GM23338 (cell line): Measurements from ENCODE around the gene HACD1. TPM values are rescaled to one million over a fixed set of nuclear protein-coding genes. Genes with fewer than 3 reads are reported as not detected.

Source experiments
- ATAC-seq: fragments of 200-7000 bp; cut with Tn5 transposase; 3 replicates; pipeline ENCODE4 v1.9.1; 2020
- DNase-seq: peaks from one replicate; pipeline ENCODE4 v3.0.0-alpha.2; 2015; ENCODE audit warnings: low spot score
- H2AFZ ChIP-seq: fragments of 200-600 bp; sonication (generic); 2 replicates; pipeline ENCODE4 v1.8.0; 2016; ENCODE audit warnings: antibody characterized with exemption, mild to moderate bottlenecking, moderate library complexity
- H3F3A ChIP-seq: fragments of 200-600 bp; sonication (generic); replicated peaks from 2 replicates; pipeline ENCODE4 v1.8.0; 2017; ENCODE audit warnings: antibody characterized with exemption, mixed run types, low read depth
- H3K27ac ChIP-seq: fragments of 200-600 bp; sonication (generic); 2 replicates; pipeline ENCODE4 v1.6.1; 2016; ENCODE audit warnings: low read depth
- H3K27me3 ChIP-seq: fragments of 200-600 bp; sonication (generic); 2 replicates; pipeline ENCODE4 v1.8.0; 2016; ENCODE audit warnings: mild to moderate bottlenecking, mixed run types, moderate library complexity; ENCODE audit not compliant: insufficient read depth
- H3K36me3 ChIP-seq: fragments of 200-600 bp; sonication (generic); 2 replicates; pipeline ENCODE4 v1.8.0; 2016; ENCODE audit warnings: mild to moderate bottlenecking; ENCODE audit not compliant: insufficient read depth
- H3K4me1 ChIP-seq: fragments of 200-600 bp; sonication (generic); 2 replicates; pipeline ENCODE4 v1.8.0; 2016; ENCODE audit warnings: mild to moderate bottlenecking, moderate library complexity; ENCODE audit not compliant: insufficient read depth
- H3K4me2 ChIP-seq: fragments of 200-600 bp; sonication (generic); 2 replicates; pipeline ENCODE4 v1.7.1; 2017; ENCODE audit warnings: mixed run types
- H3K4me3 ChIP-seq: fragments of 200-600 bp; sonication (generic); 2 replicates; pipeline ENCODE4 v1.6.1; 2016; ENCODE audit warnings: mixed run types
- H3K79me2 ChIP-seq: fragments of 200-600 bp; sonication (generic); replicated peaks from 2 replicates; pipeline ENCODE4 v1.8.0; 2017; ENCODE audit warnings: mild to moderate bottlenecking; ENCODE audit not compliant: insufficient read depth
- H3K9me2 ChIP-seq: fragments of 200-600 bp; sonication (generic); 2 replicates; pipeline ENCODE4 v1.8.0; 2017; ENCODE audit not compliant: insufficient read depth
- H4K20me1 ChIP-seq: fragments of 200-600 bp; sonication (generic); replicated peaks from 2 replicates; pipeline ENCODE4 v1.8.0; 2017; ENCODE audit warnings: mild to moderate bottlenecking; ENCODE audit not compliant: insufficient read depth
- H3K27ac Mint-ChIP-seq: 2 replicates; pipeline ENCODE4 v1.8.0; 2020; ENCODE audit warnings: inconsistent platforms, mild to moderate bottlenecking, moderate library complexity, mixed read lengths
- H3K27me3 Mint-ChIP-seq: 3 replicates; pipeline ENCODE4 v1.8.0; 2022; ENCODE audit warnings: low read depth, mild to moderate bottlenecking, moderate library complexity, mixed read lengths, inconsistent platforms; ENCODE audit not compliant: insufficient read depth, poor library complexity
- H3K36me3 Mint-ChIP-seq: 3 replicates; pipeline ENCODE4 v1.8.0; 2021; ENCODE audit warnings: low read depth, mild to moderate bottlenecking, inconsistent platforms, moderate library complexity, mixed read lengths
- H3K4me1 Mint-ChIP-seq: 3 replicates; pipeline ENCODE4 v1.8.0; 2020; ENCODE audit warnings: mild to moderate bottlenecking, inconsistent platforms, mixed read lengths
- H3K4me3 Mint-ChIP-seq: 3 replicates; pipeline ENCODE4 v1.8.0; 2021; ENCODE audit warnings: moderate library complexity, mild to moderate bottlenecking, inconsistent platforms, mixed read lengths
- H3K9me3 Mint-ChIP-seq: 3 replicates; pipeline ENCODE4 v1.8.0; 2020; ENCODE audit warnings: moderate library complexity, mild to moderate bottlenecking, inconsistent platforms, mixed read lengths
- CREB1 ChIP-seq: fragments of 250-450 bp; sonication (Bioruptor Pico); IDR thresholded peaks from 2 replicates; pipeline ENCODE4 v1.5.0; 2020; ENCODE audit warnings: low read depth, mild to moderate bottlenecking, moderate library complexity
- EZH2 ChIP-seq: fragments of 200-600 bp; sonication (generic); IDR thresholded peaks from one replicate; pipeline ENCODE4 v1.8.0; 2017; ENCODE audit warnings: antibody characterized with exemption, mild to moderate bottlenecking, low read depth; ENCODE audit not compliant: unreplicated experiment
- EZH2phosphoT487 ChIP-seq: fragments of 200-600 bp; sonication (generic); IDR thresholded peaks from one replicate; pipeline ENCODE4 v1.8.1; 2018; ENCODE audit warnings: antibody characterized with exemption; ENCODE audit not compliant: unreplicated experiment
- JUNB ChIP-seq: IDR thresholded peaks from one replicate; pipeline ENCODE4 v1.6.1; 2016; ENCODE audit warnings: antibody characterized with exemption; ENCODE audit not compliant: unreplicated experiment
- POLR2AphosphoS5 ChIP-seq: IDR thresholded peaks from 2 replicates; pipeline ENCODE4 v1.6.1; 2016; ENCODE audit warnings: antibody characterized with exemption, low read depth
- ZNF114 ChIP-seq: fragments of 250-450 bp; sonication (Bioruptor Pico); IDR thresholded peaks from 2 replicates; pipeline ENCODE4 v1.5.0; 2020; ENCODE audit warnings: mild to moderate bottlenecking, moderate library complexity
- polyA plus RNA-seq: library from polyadenylated mRNA; unstranded; fragments of >200 nt; fragmentation: Nextera tagmentation; extraction: Ambion mirVana; gene quantifications from 2 replicates; pipeline ENCODE4 v1.2.1, GENCODE V29; 2016
- total RNA-seq: library from RNA; depleted of rRNA; stranded (reverse); fragments of >200 nt; shearing (Covaris generic); gene quantifications from 2 replicates; pipeline ENCODE4 v1.2.3, GENCODE V29; 2014
- TF ChIP-seq, protein P1 (sequence below): IDR thresholded peaks from one replicate; pipeline ENCODE4 v1.6.1; 2018; ENCODE audit warnings: antibody characterized with exemption; ENCODE audit not compliant: unreplicated experiment
- TF ChIP-seq, protein P2 (sequence below): fragments of 250-450 bp; sonication (Bioruptor Pico); IDR thresholded peaks from 2 replicates; pipeline ENCODE4 v1.5.0; 2020; ENCODE audit warnings: mild to moderate bottlenecking, moderate library complexity

Gene HACD1
- total and polyA plus RNA-seq, 2 experiments from 2014 or later: 32.2 to 66.2 TPM

DNA sequence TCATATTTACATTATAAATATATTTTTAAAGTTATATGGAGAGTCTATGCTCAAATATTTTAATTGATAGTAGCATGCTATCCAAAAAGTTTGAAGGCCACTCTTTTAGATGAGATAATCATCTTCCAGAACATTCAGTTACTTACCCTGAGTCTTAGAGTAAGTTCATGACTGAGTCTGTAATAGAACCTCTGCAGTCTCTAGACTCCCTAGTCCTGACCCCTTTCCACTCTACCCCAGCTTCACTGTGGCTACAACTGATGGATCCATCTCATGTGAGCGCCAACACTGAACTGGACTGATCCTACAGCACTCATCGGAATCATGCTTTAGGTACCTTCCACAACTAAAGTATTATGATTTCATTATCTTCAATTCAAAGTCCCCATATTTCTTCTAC is 10.1 kb downstream of the HACD1 start:
- Histone ChIP-seq H3K36me3 (no peaks in the 10 kb centered on the region), H3K4me2 (no peak overlapping the region), H3K4me1 (peaks cover 3% of the 10 kb centered on the region; the same call in 1 of the 2 replicates), H3K27ac (no peak overlapping the region), H2AFZ (no peak overlapping the region), H4K20me1 (no peaks in the 10 kb centered on the region), H3F3A (no peaks in the 10 kb centered on the region), H3K9me2 (no peaks in the 10 kb centered on the region), H3K27me3 (no peaks in the 10 kb centered on the region), H3K79me2 (peaks cover 13% of the 10 kb centered on the region), H3K4me3 (no peak overlapping the region)
- no peak overlapping the region for H3K4me3 Mint-ChIP-seq
- no peaks in the 10 kb centered on the region; the same call in 2 of the 3 replicates for H3K4me1 Mint-ChIP-seq
- H3K36me3 Mint-ChIP-seq: no peaks in the 10 kb centered on the region
- no peak for DNase-seq
- H3K9me3 Mint-ChIP-seq: no peaks in the 10 kb centered on the region
- H3K27me3 Mint-ChIP-seq: peaks cover 4% of the 10 kb centered on the region
- no peak overlapping the region for H3K27ac Mint-ChIP-seq
- TF ChIP-seq CREB1 (no peak), EZH2phosphoT487 (no peak), ZNF114 (CRISPR knock-in tag) (no peak), EZH2 (no peak), POLR2AphosphoS5 (no peak), JUNB (no peak)
- TF ChIP-seq, protein P1, sequence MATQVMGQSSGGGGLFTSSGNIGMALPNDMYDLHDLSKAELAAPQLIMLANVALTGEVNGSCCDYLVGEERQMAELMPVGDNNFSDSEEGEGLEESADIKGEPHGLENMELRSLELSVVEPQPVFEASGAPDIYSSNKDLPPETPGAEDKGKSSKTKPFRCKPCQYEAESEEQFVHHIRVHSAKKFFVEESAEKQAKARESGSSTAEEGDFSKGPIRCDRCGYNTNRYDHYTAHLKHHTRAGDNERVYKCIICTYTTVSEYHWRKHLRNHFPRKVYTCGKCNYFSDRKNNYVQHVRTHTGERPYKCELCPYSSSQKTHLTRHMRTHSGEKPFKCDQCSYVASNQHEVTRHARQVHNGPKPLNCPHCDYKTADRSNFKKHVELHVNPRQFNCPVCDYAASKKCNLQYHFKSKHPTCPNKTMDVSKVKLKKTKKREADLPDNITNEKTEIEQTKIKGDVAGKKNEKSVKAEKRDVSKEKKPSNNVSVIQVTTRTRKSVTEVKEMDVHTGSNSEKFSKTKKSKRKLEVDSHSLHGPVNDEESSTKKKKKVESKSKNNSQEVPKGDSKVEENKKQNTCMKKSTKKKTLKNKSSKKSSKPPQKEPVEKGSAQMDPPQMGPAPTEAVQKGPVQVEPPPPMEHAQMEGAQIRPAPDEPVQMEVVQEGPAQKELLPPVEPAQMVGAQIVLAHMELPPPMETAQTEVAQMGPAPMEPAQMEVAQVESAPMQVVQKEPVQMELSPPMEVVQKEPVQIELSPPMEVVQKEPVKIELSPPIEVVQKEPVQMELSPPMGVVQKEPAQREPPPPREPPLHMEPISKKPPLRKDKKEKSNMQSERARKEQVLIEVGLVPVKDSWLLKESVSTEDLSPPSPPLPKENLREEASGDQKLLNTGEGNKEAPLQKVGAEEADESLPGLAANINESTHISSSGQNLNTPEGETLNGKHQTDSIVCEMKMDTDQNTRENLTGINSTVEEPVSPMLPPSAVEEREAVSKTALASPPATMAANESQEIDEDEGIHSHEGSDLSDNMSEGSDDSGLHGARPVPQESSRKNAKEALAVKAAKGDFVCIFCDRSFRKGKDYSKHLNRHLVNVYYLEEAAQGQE: no peak
- ATAC-seq: no peak

DNA sequence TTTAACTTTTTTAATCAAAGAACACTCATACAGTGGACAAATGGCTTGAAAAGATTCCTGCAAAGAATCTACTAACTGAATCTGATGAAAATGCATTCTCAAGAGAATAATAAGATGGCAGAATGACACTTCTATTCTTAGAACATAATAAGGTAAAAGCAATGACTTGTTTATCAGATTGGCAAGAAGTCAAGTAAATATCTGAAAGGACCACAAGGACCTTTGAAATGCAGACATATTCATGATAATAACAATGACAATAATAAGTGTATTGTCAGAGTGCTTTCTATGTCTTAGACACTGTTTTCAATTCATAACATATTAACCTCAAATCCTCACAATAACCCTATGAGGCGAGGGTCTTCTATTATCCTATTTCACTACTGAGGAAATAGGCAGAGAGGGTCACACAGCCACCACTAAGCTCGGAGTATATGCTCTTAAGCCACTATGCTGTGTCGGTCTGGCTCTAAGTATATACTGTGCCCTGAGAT is 10.6 kb downstream of the HACD1 start:
- H3F3A ChIP-seq: no peaks in the 10 kb centered on the region
- DNase-seq (no peak), ATAC-seq (no peak)
- no peak overlapping the region for H2AFZ ChIP-seq
- H3K4me2 ChIP-seq: no peak overlapping the region
- peaks cover 4% of the 10 kb centered on the region for H3K27me3 Mint-ChIP-seq
- no peaks in the 10 kb centered on the region for H3K27me3 ChIP-seq
- H3K4me3 Mint-ChIP-seq: no peak overlapping the region
- H3K9me2 ChIP-seq: no peaks in the 10 kb centered on the region
- H3K36me3 Mint-ChIP-seq: no peaks in the 10 kb centered on the region
- H3K4me1 Mint-ChIP-seq: no peaks in the 10 kb centered on the region; the same call in 2 of the 3 replicates
- no peaks in the 10 kb centered on the region for H4K20me1 ChIP-seq
- peaks cover 3% of the 10 kb centered on the region; the same call in 1 of the 2 replicates for H3K4me1 ChIP-seq
- H3K27ac Mint-ChIP-seq: no peak overlapping the region
- no peaks in the 10 kb centered on the region for H3K9me3 Mint-ChIP-seq
- H3K27ac ChIP-seq: no peak overlapping the region
- no peaks in the 10 kb centered on the region for H3K36me3 ChIP-seq
- TF ChIP-seq, protein P2, sequence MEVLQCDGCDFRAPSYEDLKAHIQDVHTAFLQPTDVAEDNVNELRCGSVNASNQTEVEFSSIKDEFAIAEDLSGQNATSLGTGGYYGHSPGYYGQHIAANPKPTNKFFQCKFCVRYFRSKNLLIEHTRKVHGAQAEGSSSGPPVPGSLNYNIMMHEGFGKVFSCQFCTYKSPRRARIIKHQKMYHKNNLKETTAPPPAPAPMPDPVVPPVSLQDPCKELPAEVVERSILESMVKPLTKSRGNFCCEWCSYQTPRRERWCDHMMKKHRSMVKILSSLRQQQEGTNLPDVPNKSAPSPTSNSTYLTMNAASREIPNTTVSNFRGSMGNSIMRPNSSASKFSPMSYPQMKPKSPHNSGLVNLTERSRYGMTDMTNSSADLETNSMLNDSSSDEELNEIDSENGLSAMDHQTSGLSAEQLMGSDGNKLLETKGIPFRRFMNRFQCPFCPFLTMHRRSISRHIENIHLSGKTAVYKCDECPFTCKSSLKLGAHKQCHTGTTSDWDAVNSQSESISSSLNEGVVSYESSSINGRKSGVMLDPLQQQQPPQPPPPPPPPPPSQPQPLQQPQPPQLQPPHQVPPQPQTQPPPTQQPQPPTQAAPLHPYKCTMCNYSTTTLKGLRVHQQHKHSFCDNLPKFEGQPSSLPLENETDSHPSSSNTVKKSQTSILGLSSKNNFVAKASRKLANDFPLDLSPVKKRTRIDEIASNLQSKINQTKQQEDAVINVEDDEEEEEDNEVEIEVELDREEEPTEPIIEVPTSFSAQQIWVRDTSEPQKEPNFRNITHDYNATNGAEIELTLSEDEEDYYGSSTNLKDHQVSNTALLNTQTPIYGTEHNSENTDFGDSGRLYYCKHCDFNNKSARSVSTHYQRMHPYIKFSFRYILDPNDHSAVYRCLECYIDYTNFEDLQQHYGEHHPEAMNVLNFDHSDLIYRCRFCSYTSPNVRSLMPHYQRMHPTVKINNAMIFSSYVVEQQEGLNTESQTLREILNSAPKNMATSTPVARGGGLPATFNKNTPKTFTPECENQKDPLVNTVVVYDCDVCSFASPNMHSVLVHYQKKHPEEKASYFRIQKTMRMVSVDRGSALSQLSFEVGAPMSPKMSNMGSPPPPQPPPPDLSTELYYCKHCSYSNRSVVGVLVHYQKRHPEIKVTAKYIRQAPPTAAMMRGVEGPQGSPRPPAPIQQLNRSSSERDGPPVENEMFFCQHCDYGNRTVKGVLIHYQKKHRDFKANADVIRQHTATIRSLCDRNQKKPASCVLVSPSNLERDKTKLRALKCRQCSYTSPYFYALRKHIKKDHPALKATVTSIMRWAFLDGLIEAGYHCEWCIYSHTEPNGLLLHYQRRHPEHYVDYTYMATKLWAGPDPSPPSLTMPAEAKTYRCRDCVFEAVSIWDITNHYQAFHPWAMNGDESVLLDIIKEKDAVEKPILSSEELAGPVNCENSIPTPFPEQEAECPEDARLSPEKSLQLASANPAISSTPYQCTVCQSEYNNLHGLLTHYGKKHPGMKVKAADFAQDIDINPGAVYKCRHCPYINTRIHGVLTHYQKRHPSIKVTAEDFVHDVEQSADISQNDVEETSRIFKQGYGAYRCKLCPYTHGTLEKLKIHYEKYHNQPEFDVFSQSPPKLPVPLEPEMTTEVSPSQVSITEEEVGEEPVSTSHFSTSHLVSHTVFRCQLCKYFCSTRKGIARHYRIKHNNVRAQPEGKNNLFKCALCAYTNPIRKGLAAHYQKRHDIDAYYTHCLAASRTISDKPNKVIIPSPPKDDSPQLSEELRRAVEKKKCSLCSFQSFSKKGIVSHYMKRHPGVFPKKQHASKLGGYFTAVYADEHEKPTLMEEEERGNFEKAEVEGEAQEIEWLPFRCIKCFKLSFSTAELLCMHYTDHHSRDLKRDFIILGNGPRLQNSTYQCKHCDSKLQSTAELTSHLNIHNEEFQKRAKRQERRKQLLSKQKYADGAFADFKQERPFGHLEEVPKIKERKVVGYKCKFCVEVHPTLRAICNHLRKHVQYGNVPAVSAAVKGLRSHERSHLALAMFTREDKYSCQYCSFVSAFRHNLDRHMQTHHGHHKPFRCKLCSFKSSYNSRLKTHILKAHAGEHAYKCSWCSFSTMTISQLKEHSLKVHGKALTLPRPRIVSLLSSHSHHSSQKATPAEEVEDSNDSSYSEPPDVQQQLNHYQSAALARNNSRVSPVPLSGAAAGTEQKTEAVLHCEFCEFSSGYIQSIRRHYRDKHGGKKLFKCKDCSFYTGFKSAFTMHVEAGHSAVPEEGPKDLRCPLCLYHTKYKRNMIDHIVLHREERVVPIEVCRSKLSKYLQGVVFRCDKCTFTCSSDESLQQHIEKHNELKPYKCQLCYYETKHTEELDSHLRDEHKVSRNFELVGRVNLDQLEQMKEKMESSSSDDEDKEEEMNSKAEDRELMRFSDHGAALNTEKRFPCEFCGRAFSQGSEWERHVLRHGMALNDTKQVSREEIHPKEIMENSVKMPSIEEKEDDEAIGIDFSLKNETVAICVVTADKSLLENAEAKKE (CRISPR knock-in tag): no peak
- TF ChIP-seq POLR2AphosphoS5: no peak
- no peak overlapping the region for H3K4me3 ChIP-seq
- H3K79me2 ChIP-seq: peaks cover 11% of the 10 kb centered on the region
